Natural killer cell (primary cell): Measurements from ENCODE around the gene OAS1. TPM values are rescaled to one million over a fixed set of nuclear protein-coding genes. Genes with fewer than 3 reads are reported as not detected.

Experiments used
- ATAC-seq, 3 donors: fragments of 150-1000 bp in 2 of 3; fragments of 200-7000 bp in 1 of 3; cut with Tn5 transposase; 1 replicate in 1 of 3; 2 replicates in 2 of 3; pipeline ENCODE4 v1.10.0; 2021; ENCODE audit warnings: mild to moderate bottlenecking in 2 of 3, moderate library complexity in 2 of 3
- DNase-seq, 2 donors: peaks; one replicate each; pipeline versions ENCODE4 v3.0.0 to v3.0.0-alpha.2; 2013 to 2021; ENCODE audit warnings: mixed read lengths in 1 of 2
- H3K27ac ChIP-seq: one replicate; pipeline ENCODE4 v1.5.1; 2013; ENCODE audit warnings: mild to moderate bottlenecking, low read length
- H3K27me3 ChIP-seq: one replicate; pipeline ENCODE4 v1.6.1; 2013; ENCODE audit warnings: low read length; ENCODE audit not compliant: control insufficient read depth, insufficient read depth
- H3K36me3 ChIP-seq: one replicate; pipeline ENCODE4 v1.6.1; 2013; ENCODE audit warnings: low read length; ENCODE audit not compliant: control insufficient read depth, insufficient read depth
- H3K4me1 ChIP-seq: one replicate; pipeline ENCODE4 v1.6.1; 2013; ENCODE audit warnings: low read length; ENCODE audit not compliant: control insufficient read depth, insufficient read depth
- H3K4me3 ChIP-seq: one replicate; pipeline ENCODE4 v1.5.1; 2013; ENCODE audit warnings: low read length
- H3K9me3 ChIP-seq: one replicate; pipeline ENCODE4 v1.6.1; 2013; ENCODE audit warnings: low read length; ENCODE audit not compliant: control insufficient read depth, insufficient read depth
- H3K27ac Mint-ChIP-seq, 2 donors: one replicate each; pipeline ENCODE4 v1.8.0; 2022; ENCODE audit warnings: mild to moderate bottlenecking in 2 of 2, mixed read lengths in 2 of 2, moderate library complexity in 1 of 2
- H3K27me3 Mint-ChIP-seq, 2 donors: one replicate each; pipeline ENCODE4 v1.8.0; 2022; ENCODE audit warnings: low read depth in 2 of 2, mixed read lengths in 2 of 2
- H3K36me3 Mint-ChIP-seq: one replicate; pipeline ENCODE4 v1.8.0; 2022; ENCODE audit warnings: mixed read lengths
- H3K4me1 Mint-ChIP-seq, 2 donors: one replicate each; pipeline ENCODE4 v1.8.0; 2022; ENCODE audit warnings: mixed read lengths in 2 of 2
- H3K4me3 Mint-ChIP-seq: one replicate; pipeline ENCODE4 v1.8.0; 2022; ENCODE audit warnings: mild to moderate bottlenecking, moderate library complexity, mixed read lengths
- H3K9me3 Mint-ChIP-seq, 2 donors: one replicate each; pipeline ENCODE4 v1.8.0; 2022; ENCODE audit warnings: mixed read lengths in 2 of 2
- WGBS: methylation state at CpG from one replicate; pipeline ENCODE4 v1.1.7; 2013; ENCODE audit warnings: missing lambda C conversion rate; ENCODE audit not compliant: insufficient coverage; 5-methylcytosine and 5-hydroxymethylcytosine counted together
- intact Hi-C: fragments of 100-400 bp; cut with micrococcal nuclease; formaldehyde crosslinking; loops from one replicate; pipeline ENCODE4 v1.14.2; 2022
- total RNA-seq, 4 donors: library from RNA; stranded (reverse); fragments of 120-200 nt in 1 of 4; gene quantifications; one replicate each; pipeline versions ENCODE4 v1.2.3 to v1.2.4, GENCODE V29; 2013 to 2022
- TF ChIP-seq, protein P1 (sequence below): fragments of 200-600 bp; IDR thresholded peaks from one replicate; pipeline ENCODE4 v1.8.0; 2022; ENCODE audit warnings: antibody characterized with exemption

OAS1 gene
- total RNA-seq, 3 donors from 2014 or later (not counting 1 experiment from before 2014, with no cell fraction given) = 12.4 to 21.1 (median 16.5) TPM

DNA sequence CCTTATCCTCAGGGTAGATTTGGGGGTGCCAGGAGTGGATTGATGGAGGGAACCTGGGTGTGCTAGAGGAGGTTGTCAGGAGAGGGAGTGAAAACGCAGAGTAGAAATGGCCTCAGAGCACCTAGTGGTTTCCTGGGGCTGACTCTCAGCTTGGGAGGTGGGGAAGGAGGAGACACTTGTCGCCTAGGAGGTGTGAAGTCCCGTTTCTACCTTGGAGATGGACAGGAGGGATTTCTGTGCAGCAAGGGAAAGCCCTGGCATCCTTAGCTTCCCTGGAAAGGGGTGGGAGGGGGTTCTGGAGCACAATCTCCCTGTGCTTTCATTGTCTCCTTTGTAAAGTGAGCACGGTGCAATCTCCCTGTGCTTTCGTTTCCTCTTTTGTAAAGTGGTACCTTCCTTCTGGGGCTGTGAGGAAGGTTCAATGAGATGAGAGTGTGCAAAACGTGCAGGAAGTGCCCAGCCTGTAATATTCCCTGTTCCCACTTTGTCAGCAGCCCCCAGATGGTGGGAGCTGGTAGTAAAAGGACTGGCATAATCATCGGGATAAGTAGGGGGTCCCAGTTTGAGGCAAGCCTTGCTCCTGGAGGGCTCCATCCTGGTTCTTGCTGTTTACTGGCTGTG lies 33.1 kb downstream of the OAS1 start:
- WGBS = 1% methylated on average over 7 of the region's 7 CpGs
- no peaks in the 10 kb centered on the region for H3K27me3 Mint-ChIP-seq
- no peak overlapping the region for H3K27ac ChIP-seq
- peaks cover 31 to 32% of the 10 kb centered on the region in 2 donors for H3K4me1 Mint-ChIP-seq
- no peaks in the 10 kb centered on the region for H3K9me3 ChIP-seq
- peak overlapping the region; percentile 88 for H3K4me3 Mint-ChIP-seq
- H3K4me1 ChIP-seq = peaks cover 17% of the 10 kb centered on the region
- TF ChIP-seq, protein P1, sequence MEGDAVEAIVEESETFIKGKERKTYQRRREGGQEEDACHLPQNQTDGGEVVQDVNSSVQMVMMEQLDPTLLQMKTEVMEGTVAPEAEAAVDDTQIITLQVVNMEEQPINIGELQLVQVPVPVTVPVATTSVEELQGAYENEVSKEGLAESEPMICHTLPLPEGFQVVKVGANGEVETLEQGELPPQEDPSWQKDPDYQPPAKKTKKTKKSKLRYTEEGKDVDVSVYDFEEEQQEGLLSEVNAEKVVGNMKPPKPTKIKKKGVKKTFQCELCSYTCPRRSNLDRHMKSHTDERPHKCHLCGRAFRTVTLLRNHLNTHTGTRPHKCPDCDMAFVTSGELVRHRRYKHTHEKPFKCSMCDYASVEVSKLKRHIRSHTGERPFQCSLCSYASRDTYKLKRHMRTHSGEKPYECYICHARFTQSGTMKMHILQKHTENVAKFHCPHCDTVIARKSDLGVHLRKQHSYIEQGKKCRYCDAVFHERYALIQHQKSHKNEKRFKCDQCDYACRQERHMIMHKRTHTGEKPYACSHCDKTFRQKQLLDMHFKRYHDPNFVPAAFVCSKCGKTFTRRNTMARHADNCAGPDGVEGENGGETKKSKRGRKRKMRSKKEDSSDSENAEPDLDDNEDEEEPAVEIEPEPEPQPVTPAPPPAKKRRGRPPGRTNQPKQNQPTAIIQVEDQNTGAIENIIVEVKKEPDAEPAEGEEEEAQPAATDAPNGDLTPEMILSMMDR = no peak
- DNase-seq (peak in 1 of 2 donors; percentile 39), ATAC-seq (no peak)
- peak overlapping the region in 1 of 2 donors; percentile 87 for H3K27ac Mint-ChIP-seq
- H3K36me3 ChIP-seq = peaks cover 6% of the 10 kb centered on the region
- H3K27me3 ChIP-seq = no peaks in the 10 kb centered on the region
- intact Hi-C loops = no loop called here
- H3K4me3 ChIP-seq = no peak overlapping the region
- H3K36me3 Mint-ChIP-seq = no peaks in the 10 kb centered on the region
- H3K9me3 Mint-ChIP-seq = no peaks in the 10 kb centered on the region

DNA sequence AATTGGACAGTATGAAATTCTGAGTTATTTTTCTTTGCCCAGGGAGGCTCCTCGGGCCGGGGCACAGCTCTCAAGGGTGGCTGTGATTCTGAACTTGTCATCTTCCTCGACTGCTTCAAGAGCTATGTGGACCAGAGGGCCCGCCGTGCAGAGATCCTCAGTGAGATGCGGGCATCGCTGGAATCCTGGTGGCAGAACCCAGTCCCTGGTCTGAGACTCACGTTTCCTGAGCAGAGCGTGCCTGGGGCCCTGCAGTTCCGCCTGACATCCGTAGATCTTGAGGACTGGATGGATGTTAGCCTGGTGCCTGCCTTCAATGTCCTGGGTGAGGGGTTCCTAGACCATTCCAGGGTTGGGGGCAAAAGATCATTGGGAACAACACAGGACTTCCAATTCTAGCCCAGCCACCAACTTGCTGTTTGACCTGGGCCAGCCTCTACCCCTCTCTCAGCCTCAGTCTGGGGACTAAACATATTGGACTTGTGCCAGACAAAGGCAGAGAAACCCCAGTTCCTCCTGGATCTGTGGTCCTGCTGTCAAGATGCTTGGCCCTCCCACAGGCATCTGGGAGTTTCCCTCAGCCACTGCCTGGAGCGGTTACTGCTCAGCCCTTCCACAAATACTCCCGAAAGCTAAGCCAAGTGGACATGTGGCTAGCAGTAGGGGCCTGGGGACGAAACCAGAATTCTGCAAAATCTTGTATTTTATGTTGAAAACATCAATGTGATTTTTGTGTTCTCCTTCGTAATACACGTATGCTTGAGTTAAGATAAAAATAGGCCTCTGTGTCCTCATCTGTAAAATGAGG lies 35.0 kb downstream of the OAS1 start:
- no peaks in the 10 kb centered on the region for H3K9me3 ChIP-seq
- no peak overlapping the region for H3K27ac Mint-ChIP-seq
- ATAC-seq (no peak), DNase-seq (no peak)
- no peak overlapping the region for H3K4me3 Mint-ChIP-seq
- intact Hi-C loops = no loop called here
- no peaks in the 10 kb centered on the region for H3K27me3 ChIP-seq
- H3K9me3 Mint-ChIP-seq = no peaks in the 10 kb centered on the region
- no peak overlapping the region for H3K27ac ChIP-seq
- H3K4me1 Mint-ChIP-seq = peaks cover 31 to 32% of the 10 kb centered on the region in 2 donors
- no peaks in the 10 kb centered on the region for H3K27me3 Mint-ChIP-seq
- H3K4me3 ChIP-seq = no peak overlapping the region
- WGBS = 91% methylated on average over 16 of the region's 16 CpGs
- H3K36me3 Mint-ChIP-seq = no peaks in the 10 kb centered on the region
- TF ChIP-seq, protein P1 = no peak
- peaks cover 17% of the 10 kb centered on the region for H3K4me1 ChIP-seq
- H3K36me3 ChIP-seq = peaks cover 13% of the 10 kb centered on the region

DNA sequence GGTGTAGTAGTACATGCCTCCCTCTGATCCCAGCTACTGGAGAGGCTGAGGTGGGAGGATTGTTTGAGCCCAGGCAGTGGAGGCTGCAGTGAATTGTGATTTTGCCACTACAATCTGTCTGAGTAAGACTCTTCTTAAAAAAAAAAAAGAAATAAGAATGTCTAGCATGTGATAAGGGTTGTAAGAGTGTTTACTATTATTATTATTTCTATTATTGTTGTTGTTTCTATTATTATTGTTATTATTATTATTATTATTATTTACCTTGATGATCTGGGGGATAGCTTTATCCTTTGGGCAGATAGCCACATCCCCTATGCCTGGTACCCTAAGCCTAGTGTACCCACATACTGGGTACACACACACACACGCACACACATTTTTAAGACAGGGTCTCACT lies 35.8 kb downstream of the OAS1 start:
- Mint-ChIP-seq H3K36me3 (no peaks in the 10 kb centered on the region), H3K4me1 (peaks cover 25 to 26% of the 10 kb centered on the region in 2 donors), H3K9me3 (no peaks in the 10 kb centered on the region), H3K27me3 (no peaks in the 10 kb centered on the region), H3K4me3 (no peak overlapping the region), H3K27ac (no peak overlapping the region)
- Histone ChIP-seq H3K4me1 (peaks cover 17% of the 10 kb centered on the region), H3K36me3 (peaks cover 21% of the 10 kb centered on the region), H3K9me3 (no peaks in the 10 kb centered on the region), H3K27ac (no peak overlapping the region), H3K4me3 (no peak overlapping the region), H3K27me3 (no peaks in the 10 kb centered on the region)
- TF ChIP-seq, protein P1 = no peak
- DNase-seq (no peak), ATAC-seq (no peak)
- no CpG with 5 or more reads among the region's 1 CpG for WGBS
- intact Hi-C loops = no loop called here
